Gastroesophageal sphincter (tissue), 4 donors: Measurements from ENCODE around the gene ZNF253. TPM values are rescaled to one million over a fixed set of nuclear protein-coding genes. Genes with fewer than 3 reads are reported as not detected.

Source experiments
- ATAC-seq: fragments of 150-250 bp; one replicate; pipeline ENCODE4 v1.9.1; 2016; ENCODE audit warnings: mild to moderate bottlenecking, moderate library complexity
- H3K27ac ChIP-seq, 4 donors: fragments of 200-600 bp; sonication (generic) in 3 of 4; 1 replicate in 3 of 4; 2 replicates in 1 of 4; pipeline ENCODE4 v1.5.1; 2016 to 2019
- H3K27me3 ChIP-seq: fragments of 200-600 bp; sonication (generic); one replicate; pipeline ENCODE4 v1.5.1; 2019
- H3K36me3 ChIP-seq, 2 donors: fragments of 200-600 bp; sonication (generic); one replicate each; pipeline ENCODE4 v1.5.1; 2019; ENCODE audit warnings: control low read depth in 1 of 2
- H3K4me1 ChIP-seq, 3 donors: fragments of 200-600 bp; sonication (generic); 1 replicate in 2 of 3; 2 replicates in 1 of 3; pipeline ENCODE4 v1.5.1; 2016 to 2019; ENCODE audit warnings: control low read depth in 2 of 3
- H3K4me3 ChIP-seq, 2 donors: fragments of 200-600 bp; sonication (generic); one replicate each; pipeline ENCODE4 v1.5.1; 2019; ENCODE audit warnings: mild to moderate bottlenecking in 1 of 2, moderate library complexity in 1 of 2
- H3K9me3 ChIP-seq, 3 donors: fragments of 200-600 bp; sonication (generic); one replicate each; pipeline ENCODE4 v1.5.1; 2017 to 2019; ENCODE audit warnings: control low read depth in 2 of 3
- EP300 ChIP-seq: sonication (generic); formaldehyde crosslinking; IDR thresholded peaks from one replicate; pipeline ENCODE4 v1.6.1; 2017; ENCODE audit warnings: antibody characterized with exemption, mild to moderate bottlenecking
- POLR2A ChIP-seq, 2 donors: fragments of 450-650 bp; IDR thresholded peaks; one replicate each; pipeline ENCODE4 v1.6.1; 2017; ENCODE audit warnings: antibody characterized with exemption in 2 of 2, mild to moderate bottlenecking in 2 of 2, moderate library complexity in 1 of 2
- POLR2AphosphoS5 ChIP-seq: sonication (generic); formaldehyde crosslinking; IDR thresholded peaks from one replicate; pipeline ENCODE4 v1.6.1; 2017; ENCODE audit warnings: antibody characterized with exemption
- WGBS, 2 donors: methylation state at CpG; one replicate each; pipeline ENCODE4 v1.1.5; 2018; ENCODE audit warnings: low coverage in 1 of 2; 5-methylcytosine and 5-hydroxymethylcytosine counted together
- total RNA-seq, 4 donors: library from RNA; depleted of rRNA; stranded (reverse); fragments of >200 nt; gene quantifications; one replicate each; pipeline ENCODE4 v1.1.0, GENCODE V29; 2016
- TF ChIP-seq, protein P1 (sequence below), 4 experiments: fragments of 200-600 bp in 2 of 4; fragments of 450-650 bp in 2 of 4; sonication (generic) in 1 of 4; IDR thresholded peaks; one replicate each; pipeline ENCODE4 v1.5.1; 2017 to 2019; ENCODE audit warnings: antibody characterized with exemption in 4 of 4, mild to moderate bottlenecking in 2 of 4, moderate library complexity in 2 of 4

ZNF253 gene
- 10 to 100 TPM in 2 of 4 donors, 1 to 10 TPM in 2; 7.0 to 17.3 (median 9.5) TPM for total RNA-seq

GRCh38 chr19:19865750-19866610, at the start of gene ZNF253:
ZNF253 (plus strand) TSS chr19:19865882; CDS start chr19:19865997, 115 bp downstream.
- Histone ChIP-seq H3K27ac (peak within 1 kb of the TSS; percentile 72 to 95 (median 92)), H3K4me1 (peaks cover 0 to 35% (median 3%) of the 10 kb centered on the region in 3 donors), H3K27me3 (peaks cover under 1% of the 10 kb centered on the region), H3K36me3 (no peaks in the 10 kb centered on the region), H3K9me3 (no peaks in the 10 kb centered on the region), H3K4me3 (peak within 1 kb of the TSS; percentile 61 to 64)
- TF ChIP-seq EP300 (no peak), POLR2A (IDR thresholded peaks at IDR 0.05) (peak; percentile 81 to 86), POLR2AphosphoS5 (peak; percentile 88)
- TF ChIP-seq, protein P1, sequence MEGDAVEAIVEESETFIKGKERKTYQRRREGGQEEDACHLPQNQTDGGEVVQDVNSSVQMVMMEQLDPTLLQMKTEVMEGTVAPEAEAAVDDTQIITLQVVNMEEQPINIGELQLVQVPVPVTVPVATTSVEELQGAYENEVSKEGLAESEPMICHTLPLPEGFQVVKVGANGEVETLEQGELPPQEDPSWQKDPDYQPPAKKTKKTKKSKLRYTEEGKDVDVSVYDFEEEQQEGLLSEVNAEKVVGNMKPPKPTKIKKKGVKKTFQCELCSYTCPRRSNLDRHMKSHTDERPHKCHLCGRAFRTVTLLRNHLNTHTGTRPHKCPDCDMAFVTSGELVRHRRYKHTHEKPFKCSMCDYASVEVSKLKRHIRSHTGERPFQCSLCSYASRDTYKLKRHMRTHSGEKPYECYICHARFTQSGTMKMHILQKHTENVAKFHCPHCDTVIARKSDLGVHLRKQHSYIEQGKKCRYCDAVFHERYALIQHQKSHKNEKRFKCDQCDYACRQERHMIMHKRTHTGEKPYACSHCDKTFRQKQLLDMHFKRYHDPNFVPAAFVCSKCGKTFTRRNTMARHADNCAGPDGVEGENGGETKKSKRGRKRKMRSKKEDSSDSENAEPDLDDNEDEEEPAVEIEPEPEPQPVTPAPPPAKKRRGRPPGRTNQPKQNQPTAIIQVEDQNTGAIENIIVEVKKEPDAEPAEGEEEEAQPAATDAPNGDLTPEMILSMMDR (IDR thresholded peaks at IDR 0.05): no peak
- WGBS, 2 donors: 0 to 1% methylated on average over 6 to 18 of the region's 43 CpGs
- ATAC-seq: peak; percentile 100

DNA sequence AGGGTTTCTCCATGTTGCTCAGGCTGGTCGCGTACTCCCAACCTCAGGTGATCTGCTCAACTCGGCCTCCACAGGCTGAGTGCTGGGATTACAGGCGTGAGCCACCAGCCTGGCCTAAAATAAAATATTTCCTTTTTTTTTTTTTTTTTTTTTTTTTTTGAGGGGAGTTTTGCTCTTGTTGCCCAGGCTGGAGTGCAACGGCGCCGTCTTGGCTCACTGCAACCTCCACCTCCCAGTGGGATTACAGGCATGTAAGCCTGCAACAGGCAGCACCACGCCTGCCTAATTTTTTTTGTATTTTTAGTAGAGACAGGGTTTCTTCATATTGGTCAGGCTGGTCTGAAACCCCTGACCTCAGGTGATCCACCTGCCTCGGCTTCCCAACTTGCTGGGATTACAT, 49.0 kb upstream of the ZNF253 start:
- Histone ChIP-seq H3K36me3 (peaks cover 0 to 28% of the 10 kb centered on the region in 2 donors), H3K4me3 (no peak overlapping the region), H3K4me1 (peaks cover 0 to 48% (median 8%) of the 10 kb centered on the region in 3 donors), H3K27me3 (no peaks in the 10 kb centered on the region), H3K27ac (no peak overlapping the region), H3K9me3 (no peaks in the 10 kb centered on the region)
- ATAC-seq: no peak
- WGBS, 2 donors: 89% methylated on average over 4 of the region's 9 CpGs; no CpG with 5 or more reads in 1 of the 2 donors
- TF ChIP-seq EP300 (no peak), POLR2A (IDR thresholded peaks at IDR 0.05) (no peak), POLR2AphosphoS5 (no peak)
- TF ChIP-seq, protein P1 (IDR thresholded peaks at IDR 0.05): no peak

GRCh38 chr19:19817357-19817756, 48.3 kb upstream of the ZNF253 start:
- H3K9me3 ChIP-seq: no peaks in the 10 kb centered on the region
- no peak overlapping the region for H3K4me3 ChIP-seq
- WGBS, 2 donors: 73 to 83% methylated on average over 2 to 3 of the region's 3 CpGs
- H3K27ac ChIP-seq: no peak overlapping the region
- peaks cover 0 to 50% (median 8%) of the 10 kb centered on the region in 3 donors for H3K4me1 ChIP-seq
- H3K36me3 ChIP-seq: peaks cover 0 to 28% of the 10 kb centered on the region in 2 donors
- no peaks in the 10 kb centered on the region for H3K27me3 ChIP-seq
- ATAC-seq: no peak
- TF ChIP-seq, protein P1 (IDR thresholded peaks at IDR 0.05): no peak
- no peak for TF ChIP-seq EP300
- no peak for TF ChIP-seq POLR2AphosphoS5
- TF ChIP-seq POLR2A (IDR thresholded peaks at IDR 0.05): no peak

- WGBS, 2 donors: 6 to 32% methylated on average over 3 to 7 of the region's 17 CpGs
- no peak for ATAC-seq
- H3K27me3 ChIP-seq: no peaks in the 10 kb centered on the region
- peak overlapping the region; percentile 59 to 82 for H3K4me3 ChIP-seq
- peaks cover 0 to 12% of the 10 kb centered on the region in 2 donors for H3K36me3 ChIP-seq
- H3K9me3 ChIP-seq: peaks cover 0 to 3% (median 0%) of the 10 kb centered on the region in 3 donors
- peak overlapping the region; percentile 77 to 96 (median 92) for H3K27ac ChIP-seq
- TF ChIP-seq, protein P1 (IDR thresholded peaks at IDR 0.05): no peak
- TF ChIP-seq POLR2A (IDR thresholded peaks at IDR 0.05) (no peak), EP300 (no peak), POLR2AphosphoS5 (no peak)
- peaks cover 0 to 50% (median 8%) of the 10 kb centered on the region in 3 donors for H3K4me1 ChIP-seq
These were observed 44.8 kb upstream of the ZNF253 start for GRCh38 chr19:19820774-19821320.
